Prostate gland (tissue), 2 donors: ENCODE measurements around the gene PTPRG. TPM values are rescaled to one million over a fixed set of nuclear protein-coding genes. Genes with fewer than 3 reads are reported as not detected.

Experiments
- DNase-seq: peaks from one replicate; pipeline ENCODE4 v3.0.0-alpha.2; 2019; ENCODE audit warnings: low spot score
- H3K27ac ChIP-seq, 2 donors: fragments of 200-600 bp; sonication (generic); 2 replicates each; pipeline ENCODE4 v1.5.1; 2017 to 2019
- H3K27me3 ChIP-seq: fragments of 200-600 bp; sonication (generic); replicated peaks from 2 replicates; pipeline ENCODE4 v1.5.1; 2019; ENCODE audit not compliant: insufficient read depth
- H3K36me3 ChIP-seq, 2 donors: fragments of 200-600 bp; sonication (generic); 1 replicate in 1 of 2; 2 replicates in 1 of 2; pipeline versions ENCODE4 v1.5.1 to v1.8.1; 2017 to 2019
- H3K4me1 ChIP-seq: fragments of 200-600 bp; sonication (generic); replicated peaks from 2 replicates; pipeline ENCODE4 v1.5.1; 2019
- H3K4me3 ChIP-seq, 2 donors: fragments of 200-600 bp; sonication (generic); 2 replicates each; pipeline ENCODE4 v1.5.1; 2017 to 2019
- H3K9me3 ChIP-seq: fragments of 200-600 bp; sonication (generic); 2 replicates; pipeline ENCODE4 v1.5.1; 2017
- POLR2A ChIP-seq: fragments of 450-650 bp; IDR thresholded peaks from one replicate; pipeline ENCODE4 v1.6.1; 2016; ENCODE audit warnings: antibody characterized with exemption, mild to moderate bottlenecking
- POLR2AphosphoS5 ChIP-seq: sonication (generic); formaldehyde crosslinking; IDR thresholded peaks from one replicate; pipeline ENCODE4 v1.6.1; 2017; ENCODE audit warnings: antibody characterized with exemption
- WGBS: methylation state at CpG from one replicate; pipeline ENCODE4 v1.1.5; 2018; 5-methylcytosine and 5-hydroxymethylcytosine counted together
- intact Hi-C: fragments of 100-400 bp; cut with DNase I; formaldehyde crosslinking; loops from one replicate; pipeline ENCODE4 v1.14.2; 2022
- total RNA-seq, 2 donors: library from RNA; depleted of rRNA; stranded (reverse); fragments of >200 nt; gene quantifications; one replicate each; pipeline ENCODE4 v1.1.0, GENCODE V29; 2016
- TF ChIP-seq, protein P1 (sequence below), 4 experiments: fragments of 200-600 bp in 2 of 4; fragments of 450-650 bp in 2 of 4; sonication (generic) in 2 of 4; IDR thresholded peaks; 1 replicate in 3 of 4; 2 replicates in 1 of 4; pipeline ENCODE4 v1.5.1; 2016 to 2019; ENCODE audit warnings: antibody characterized with exemption in 4 of 4, mild to moderate bottlenecking in 2 of 4, moderate library complexity in 2 of 4

The PTPRG gene
- total RNA-seq, 2 donors from 2014 or later = 22.0 to 78.6 TPM

DNA sequence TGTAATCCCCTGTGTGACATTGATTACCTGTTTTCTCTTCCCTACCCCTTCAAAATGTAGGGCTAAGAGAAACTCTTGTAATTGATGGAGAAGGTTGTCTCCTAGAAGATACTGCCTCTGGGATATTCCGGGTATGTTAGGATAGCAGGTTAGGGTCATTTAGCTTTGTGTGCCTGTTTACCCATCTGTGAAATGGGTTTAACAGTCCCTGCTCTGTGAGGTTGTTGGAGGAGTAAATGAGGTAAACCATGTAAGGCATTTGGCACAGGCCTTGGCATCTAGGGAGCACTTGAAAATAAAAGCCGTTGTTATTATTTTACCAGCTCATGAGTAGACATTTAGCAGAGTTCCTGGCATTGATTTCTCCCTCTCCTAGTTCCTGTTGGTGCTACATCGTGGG is 16.4 kb downstream of the PTPRG start:
- no peaks in the 10 kb centered on the region for H3K36me3 ChIP-seq
- H3K4me3 ChIP-seq = no peak overlapping the region
- WGBS = 72% methylated on average over 3 of the region's 3 CpGs
- TF ChIP-seq POLR2AphosphoS5 (no peak), POLR2A (no peak)
- TF ChIP-seq, protein P1, sequence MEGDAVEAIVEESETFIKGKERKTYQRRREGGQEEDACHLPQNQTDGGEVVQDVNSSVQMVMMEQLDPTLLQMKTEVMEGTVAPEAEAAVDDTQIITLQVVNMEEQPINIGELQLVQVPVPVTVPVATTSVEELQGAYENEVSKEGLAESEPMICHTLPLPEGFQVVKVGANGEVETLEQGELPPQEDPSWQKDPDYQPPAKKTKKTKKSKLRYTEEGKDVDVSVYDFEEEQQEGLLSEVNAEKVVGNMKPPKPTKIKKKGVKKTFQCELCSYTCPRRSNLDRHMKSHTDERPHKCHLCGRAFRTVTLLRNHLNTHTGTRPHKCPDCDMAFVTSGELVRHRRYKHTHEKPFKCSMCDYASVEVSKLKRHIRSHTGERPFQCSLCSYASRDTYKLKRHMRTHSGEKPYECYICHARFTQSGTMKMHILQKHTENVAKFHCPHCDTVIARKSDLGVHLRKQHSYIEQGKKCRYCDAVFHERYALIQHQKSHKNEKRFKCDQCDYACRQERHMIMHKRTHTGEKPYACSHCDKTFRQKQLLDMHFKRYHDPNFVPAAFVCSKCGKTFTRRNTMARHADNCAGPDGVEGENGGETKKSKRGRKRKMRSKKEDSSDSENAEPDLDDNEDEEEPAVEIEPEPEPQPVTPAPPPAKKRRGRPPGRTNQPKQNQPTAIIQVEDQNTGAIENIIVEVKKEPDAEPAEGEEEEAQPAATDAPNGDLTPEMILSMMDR (IDR thresholded peaks at IDR 0.05) = no peak
- no peaks in the 10 kb centered on the region for H3K27me3 ChIP-seq
- no peaks in the 10 kb centered on the region for H3K9me3 ChIP-seq
- no peak overlapping the region for H3K27ac ChIP-seq
- intact Hi-C loops = no loop called here
- H3K4me1 ChIP-seq = peaks cover 5% of the 10 kb centered on the region
- DNase-seq = no peak

DNA sequence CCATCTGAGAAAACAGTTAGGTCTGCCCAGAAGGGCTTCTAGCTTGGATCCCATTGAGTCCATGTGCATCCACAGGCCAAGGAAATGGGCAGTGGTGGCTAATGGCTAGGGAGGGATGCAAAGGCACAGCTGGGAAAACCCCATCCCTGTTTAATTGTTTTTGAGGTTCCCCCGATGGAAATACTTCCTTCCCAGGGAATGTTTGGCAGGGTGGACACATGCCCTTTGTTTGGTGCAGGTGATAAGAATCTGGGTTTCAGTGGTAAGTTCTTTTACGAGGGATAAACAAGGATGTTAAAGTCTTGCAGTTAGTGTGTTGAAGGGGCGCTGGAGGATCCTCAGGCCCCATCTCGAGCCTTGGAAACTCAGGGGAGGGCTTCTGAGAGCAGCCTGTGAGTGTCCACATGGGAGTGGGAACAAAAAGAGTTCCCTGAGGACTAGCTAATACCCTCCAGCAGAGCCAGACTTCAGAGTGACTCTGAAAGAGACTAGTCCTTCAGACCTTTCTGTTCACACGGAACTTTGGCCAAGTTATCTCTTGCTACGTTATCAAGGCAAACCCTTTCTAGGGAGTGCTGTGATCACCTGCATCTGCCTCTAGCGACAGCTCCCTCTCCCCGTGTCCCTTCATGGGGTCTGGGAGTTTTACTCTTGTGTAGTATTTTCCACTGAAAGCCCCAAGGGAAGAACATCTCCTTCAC is 17.4 kb downstream of the PTPRG start:
- TF ChIP-seq, protein P1 (IDR thresholded peaks at IDR 0.05) = no peak
- peak; percentile 9 for TF ChIP-seq POLR2AphosphoS5
- peak overlapping the region in 1 of 2 donors; percentile 19 for H3K27ac ChIP-seq
- no peaks in the 10 kb centered on the region for H3K36me3 ChIP-seq
- DNase-seq = no peak
- H3K27me3 ChIP-seq = no peaks in the 10 kb centered on the region
- intact Hi-C loops = no loop called here
- 31% methylated on average over 8 of the region's 8 CpGs for WGBS
- H3K4me3 ChIP-seq = no peak overlapping the region
- no peaks in the 10 kb centered on the region for H3K9me3 ChIP-seq
- H3K4me1 ChIP-seq = peaks cover 5% of the 10 kb centered on the region

DNA sequence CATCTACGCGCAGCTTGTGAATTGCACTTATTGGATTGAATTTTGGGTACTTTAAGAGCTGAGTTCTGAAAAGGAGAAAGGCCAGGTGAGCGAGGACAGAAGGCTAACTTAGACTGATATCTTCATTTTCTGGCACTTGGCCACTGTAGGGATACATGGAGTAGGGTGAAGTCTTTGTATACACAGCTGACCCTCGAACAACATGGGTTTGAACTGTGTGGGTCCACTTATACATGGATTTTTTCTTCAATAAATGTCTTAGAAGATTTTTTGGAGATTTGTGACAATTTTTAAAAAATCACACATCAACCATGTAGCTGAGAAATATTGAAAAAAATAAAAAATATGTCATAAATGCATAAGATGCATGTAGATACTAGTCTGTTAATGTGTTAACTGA is 18.3 kb downstream of the PTPRG start:
- DNase-seq = no peak
- Histone ChIP-seq H3K4me1 (peaks cover 5% of the 10 kb centered on the region), H3K36me3 (no peaks in the 10 kb centered on the region), H3K27me3 (no peaks in the 10 kb centered on the region), H3K4me3 (no peak overlapping the region), H3K27ac (no peak overlapping the region), H3K9me3 (no peaks in the 10 kb centered on the region)
- WGBS = 95% methylated on average over 4 of the region's 4 CpGs
- TF ChIP-seq, protein P1 (IDR thresholded peaks at IDR 0.05) = no peak
- no peak for TF ChIP-seq POLR2A
- no peak for TF ChIP-seq POLR2AphosphoS5
- intact Hi-C loops = no loop called here

DNA sequence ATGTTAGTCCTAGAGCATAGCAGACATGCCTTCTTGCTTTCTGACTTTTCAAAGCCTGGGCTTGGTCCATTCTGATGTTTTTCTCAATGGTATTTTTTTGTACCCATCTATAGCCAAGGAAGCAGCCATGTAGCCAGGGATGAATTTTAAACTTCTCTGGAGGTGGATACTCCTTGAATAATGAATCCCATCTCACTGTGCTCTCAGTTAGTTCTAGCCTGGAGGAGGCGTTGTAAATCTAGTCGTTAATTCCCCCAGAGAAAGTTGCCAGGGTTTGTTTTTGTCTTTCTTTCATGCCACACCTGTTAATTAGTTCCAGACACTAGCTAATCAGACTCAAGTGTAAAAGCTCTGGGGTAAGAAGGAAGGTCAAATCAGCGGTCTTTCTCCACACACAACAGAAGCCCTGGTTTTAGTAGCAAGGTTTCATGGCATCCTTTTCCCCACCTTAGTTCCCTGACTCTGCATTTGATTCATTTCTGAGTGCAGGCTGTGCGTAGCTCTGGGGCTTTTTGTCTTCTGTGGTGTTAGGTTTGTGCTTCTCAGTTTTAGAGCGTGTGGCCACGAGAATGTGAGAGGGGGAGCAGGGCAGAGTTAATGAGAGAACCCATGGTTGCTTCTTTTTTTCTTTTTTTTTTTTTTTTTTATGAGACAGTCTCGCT is 19.7 kb downstream of the PTPRG start:
- Histone ChIP-seq H3K36me3 (no peaks in the 10 kb centered on the region), H3K9me3 (no peaks in the 10 kb centered on the region), H3K27me3 (no peaks in the 10 kb centered on the region), H3K4me3 (no peak overlapping the region), H3K27ac (no peak overlapping the region), H3K4me1 (peaks cover 5% of the 10 kb centered on the region)
- WGBS = 83% methylated on average over 7 of the region's 7 CpGs
- intact Hi-C loops = no loop called here
- no peak for DNase-seq
- TF ChIP-seq, protein P1 (IDR thresholded peaks at IDR 0.05) = no peak
- TF ChIP-seq POLR2AphosphoS5 (no peak), POLR2A (no peak)

DNA sequence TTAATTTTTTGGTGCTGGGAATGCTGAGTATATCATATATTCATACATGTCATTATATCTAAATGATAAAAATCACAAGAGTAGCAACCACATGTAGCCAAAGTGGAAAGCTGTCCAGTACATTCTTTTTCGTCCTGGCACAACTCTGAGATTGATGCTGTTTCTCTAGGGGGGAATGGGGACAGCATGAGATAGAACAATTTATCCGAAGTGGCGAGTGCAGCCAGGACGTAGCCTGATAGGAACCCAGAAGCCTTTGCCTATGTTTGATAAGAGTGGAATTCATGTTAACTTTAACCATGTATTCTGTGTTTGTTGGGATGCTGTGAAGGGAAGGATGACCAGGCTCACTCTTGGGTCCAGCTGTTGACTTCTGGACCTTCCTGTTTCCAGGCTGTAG is 20.9 kb downstream of the PTPRG start:
- Histone ChIP-seq H3K27me3 (no peaks in the 10 kb centered on the region), H3K27ac (no peak overlapping the region), H3K9me3 (no peaks in the 10 kb centered on the region), H3K4me1 (peaks cover 5% of the 10 kb centered on the region), H3K4me3 (no peak overlapping the region), H3K36me3 (no peaks in the 10 kb centered on the region)
- no peak for DNase-seq
- TF ChIP-seq POLR2AphosphoS5 (no peak), POLR2A (no peak)
- TF ChIP-seq, protein P1 (IDR thresholded peaks at IDR 0.05) = no peak
- 73% methylated on average over 4 of the region's 4 CpGs for WGBS
- intact Hi-C loops = no loop called here
